Peyer's patch (tissue), 4 donors: Measurements from ENCODE around the gene LRRC46.

Experiments
- CTCF ChIP-seq, 6 experiments: fragments of 450-650 bp in 4 of 6; fragments of 200-600 bp in 2 of 6; sonication (generic) in 1 of 6; IDR thresholded peaks; one replicate each; pipeline ENCODE4 v1.5.1; 2017 to 2019; ENCODE audit warnings: antibody characterized with exemption in 6 of 6, mild to moderate bottlenecking in 3 of 6, moderate library complexity in 1 of 6
- POLR2A ChIP-seq, 2 donors: fragments of 450-650 bp; IDR thresholded peaks; one replicate each; pipeline ENCODE4 v1.5.1; 2017; ENCODE audit warnings: antibody characterized with exemption in 2 of 2, mild to moderate bottlenecking in 2 of 2, moderate library complexity in 2 of 2

GRCh38 chr17:47819475-47819874 is 12.0 kb upstream of the LRRC46 start:
- TF ChIP-seq CTCF (IDR thresholded peaks at IDR 0.05) (no peak), POLR2A (IDR thresholded peaks at IDR 0.05) (no peak)
